HG03558 (cell line): ENCODE measurements around the gene RAB1B.
"Not testable (repeated sequence)": the region's sequence is repeated elsewhere in the genome, so short reads cannot be mapped to it uniquely, and the experiment has no call there.

Source experiments
- ATAC-seq: cut with Tn5 transposase; IDR thresholded peaks from one replicate; pipeline ENCODE4 v1.9.1; 2021; ENCODE audit warnings: moderate number of reproducible peaks; ENCODE audit not compliant: unreplicated experiment; ENCODE audit errors: extremely low read depth

RAB1B gene

DNA sequence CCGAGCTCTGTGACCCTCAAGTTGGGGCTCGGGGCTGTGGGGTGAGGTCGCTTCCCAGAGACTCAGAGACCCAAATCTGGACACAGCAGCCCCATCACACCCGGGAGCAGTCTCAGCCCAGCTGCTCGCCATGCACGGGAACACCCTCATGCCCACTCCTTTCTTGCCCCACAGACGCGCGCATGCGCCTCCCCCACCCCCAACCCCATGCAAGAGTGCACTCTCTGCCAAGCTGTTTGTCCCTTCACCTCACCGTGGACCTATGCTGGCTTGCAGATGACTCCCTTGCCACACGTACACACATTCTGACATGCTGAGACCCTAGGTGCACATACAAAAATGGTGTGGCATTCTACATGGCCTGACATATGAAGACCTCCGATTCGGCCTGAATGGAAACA, 48.9 kb downstream of the RAB1B start:
- ATAC-seq, result no peak

- no peak for ATAC-seq
Measured at GRCh38 chr11:66317723-66318599, 49.5 kb downstream of the RAB1B start.

DNA sequence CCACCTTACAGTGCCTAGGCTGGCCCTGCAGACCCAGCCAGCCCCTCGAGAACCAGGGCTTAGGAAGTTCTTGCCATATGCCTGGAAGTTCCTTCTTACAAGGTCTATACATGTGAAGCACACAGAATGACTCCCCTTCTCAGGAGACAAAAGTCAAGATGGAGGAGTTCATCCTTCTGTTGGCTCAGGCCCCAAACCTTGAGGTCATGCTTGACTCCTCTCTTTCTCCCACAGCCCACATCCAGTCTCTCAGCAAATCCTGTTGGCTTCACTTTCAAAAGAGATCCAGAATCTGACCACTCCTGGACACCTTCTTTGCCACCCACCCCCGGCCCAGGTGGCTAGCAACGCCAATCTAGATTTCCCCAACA, 50.1 kb downstream of the RAB1B start:
- no peak for ATAC-seq

DNA sequence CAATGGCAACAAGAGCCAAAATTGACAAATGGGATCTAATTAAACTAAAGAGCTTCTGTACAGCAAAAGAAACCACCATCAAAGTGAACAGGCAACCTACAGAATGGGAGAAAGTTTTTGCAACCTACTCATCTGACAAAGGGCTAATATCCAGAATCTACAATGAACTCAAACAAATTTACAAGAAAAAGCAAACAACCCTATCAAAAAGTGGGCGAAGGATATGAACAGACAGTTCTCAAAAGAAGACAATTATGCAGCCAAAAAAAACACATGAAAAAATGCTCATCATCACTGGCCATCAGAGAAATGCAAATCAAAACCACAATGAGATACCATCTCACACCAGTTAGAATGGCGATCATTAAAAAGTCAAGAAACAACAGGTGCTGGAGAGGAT, 51.9 kb downstream of the RAB1B start:
- ATAC-seq, result not testable (repeated sequence)

DNA sequence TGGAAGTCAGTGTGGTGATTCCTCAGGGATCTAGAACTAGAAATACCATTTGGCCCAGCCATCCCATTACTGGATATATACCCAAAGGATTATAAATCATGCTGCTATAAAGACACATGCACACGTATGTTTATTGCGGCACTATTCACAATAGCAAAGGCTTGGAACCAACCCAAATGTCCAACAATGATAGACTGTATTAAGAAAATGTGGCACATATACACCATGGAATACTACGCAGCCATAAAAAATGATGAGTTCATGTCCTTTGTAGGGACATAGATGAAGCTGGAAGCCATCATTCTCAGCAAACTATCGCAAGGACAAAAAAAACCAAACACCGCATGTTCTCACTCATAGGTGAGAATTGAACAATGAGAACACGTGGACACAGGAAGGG, 52.3 kb downstream of the RAB1B start:
- not testable (repeated sequence) for ATAC-seq

DNA sequence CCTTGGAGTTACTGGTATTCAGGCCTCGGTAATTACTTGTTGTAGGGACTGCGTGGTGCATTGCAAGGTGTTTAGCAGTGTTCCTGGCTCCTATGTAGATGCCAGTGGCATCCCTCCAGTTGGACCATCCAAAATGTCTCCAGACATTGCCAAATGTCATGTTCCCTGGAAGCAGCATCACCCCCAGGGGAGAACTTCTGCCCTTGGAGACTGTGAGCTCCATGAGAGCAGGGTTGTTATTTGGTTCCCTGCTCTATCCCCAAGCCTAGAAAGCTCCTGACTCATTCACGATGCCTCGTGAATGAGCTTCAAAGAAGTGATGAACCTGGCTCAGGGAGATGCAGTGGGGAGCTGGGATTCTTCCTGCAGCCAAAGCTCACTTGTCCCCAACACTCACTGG, 53.2 kb downstream of the RAB1B start:
- no peak for ATAC-seq

DNA sequence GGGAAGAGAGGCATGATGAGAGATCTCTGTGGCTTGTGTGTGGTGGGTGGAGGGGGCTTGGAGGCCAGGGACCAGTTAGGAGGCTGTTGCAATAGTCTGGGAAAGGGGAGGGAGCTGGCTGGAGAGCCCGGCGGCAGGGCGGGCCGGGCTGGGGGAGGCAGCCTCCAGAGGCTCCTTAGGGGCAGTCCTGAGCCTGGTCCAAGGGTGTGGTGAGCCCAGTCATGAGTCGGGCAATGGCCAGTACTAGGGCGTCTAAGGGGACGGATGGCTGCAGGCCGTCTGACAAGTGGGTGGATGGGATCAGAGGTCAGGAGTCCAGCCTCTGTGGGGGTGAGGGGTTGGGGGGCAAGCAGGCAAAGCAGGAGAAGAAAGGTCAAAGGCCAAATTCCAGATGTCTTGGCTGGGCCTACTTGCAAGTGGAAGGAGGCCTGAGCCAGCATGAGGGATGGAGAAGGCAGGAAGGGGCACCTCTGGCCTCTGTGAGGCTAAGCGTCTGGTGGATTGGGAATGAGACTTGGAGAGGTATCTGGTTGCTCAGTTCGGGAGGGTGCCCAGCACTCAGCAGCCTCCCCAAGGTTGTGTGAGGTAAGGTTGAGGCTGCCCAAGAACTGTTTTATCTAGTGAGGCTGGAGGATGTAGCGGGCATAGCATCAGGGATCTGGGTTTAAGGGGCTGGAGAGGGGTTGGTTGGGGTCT, 54.4 kb downstream of the RAB1B start:
- no peak for ATAC-seq

DNA sequence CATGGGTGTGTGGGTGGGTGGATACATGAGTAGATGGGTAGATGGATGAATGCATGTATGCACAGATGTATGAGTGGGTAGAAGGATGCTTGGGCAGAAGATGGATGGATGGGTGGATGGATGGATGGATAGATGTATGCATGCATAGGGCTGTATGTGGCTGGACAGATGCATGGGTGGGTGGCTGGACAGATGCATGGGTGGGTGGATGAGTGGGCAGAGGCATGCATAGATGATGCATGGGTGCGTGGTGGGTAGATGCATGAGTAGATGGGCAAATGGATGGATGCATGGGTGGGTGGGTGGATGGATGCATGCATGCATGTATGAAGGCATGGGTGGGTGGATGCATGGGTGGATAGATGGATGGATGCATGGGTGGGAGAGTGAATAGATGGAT, 55.2 kb downstream of the RAB1B start:
- no peak for ATAC-seq

GRCh38 chr11:66324664-66325063, 56.2 kb downstream of the RAB1B start:
- ATAC-seq, result no peak

DNA sequence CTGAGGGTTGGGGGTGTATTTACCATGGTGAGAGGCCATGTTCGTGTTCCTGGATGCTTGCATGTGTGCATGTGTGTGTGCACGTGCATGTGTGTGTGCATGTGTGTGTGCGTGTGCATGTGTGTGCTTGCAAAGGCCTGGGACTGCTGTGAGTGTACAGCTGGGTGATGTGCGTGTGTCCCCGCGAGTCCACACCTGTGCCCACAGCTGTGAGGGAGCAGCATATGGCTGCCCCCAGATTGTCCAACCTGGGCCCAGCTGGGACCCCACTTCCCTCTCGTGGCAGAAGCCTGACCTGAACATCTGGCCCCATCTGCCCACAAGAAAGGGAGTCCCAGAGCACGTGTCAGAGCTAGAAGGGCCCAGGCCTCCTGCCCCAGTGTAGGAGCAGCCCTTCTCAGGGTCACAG, 56.8 kb downstream of the RAB1B start:
- no peak for ATAC-seq

DNA sequence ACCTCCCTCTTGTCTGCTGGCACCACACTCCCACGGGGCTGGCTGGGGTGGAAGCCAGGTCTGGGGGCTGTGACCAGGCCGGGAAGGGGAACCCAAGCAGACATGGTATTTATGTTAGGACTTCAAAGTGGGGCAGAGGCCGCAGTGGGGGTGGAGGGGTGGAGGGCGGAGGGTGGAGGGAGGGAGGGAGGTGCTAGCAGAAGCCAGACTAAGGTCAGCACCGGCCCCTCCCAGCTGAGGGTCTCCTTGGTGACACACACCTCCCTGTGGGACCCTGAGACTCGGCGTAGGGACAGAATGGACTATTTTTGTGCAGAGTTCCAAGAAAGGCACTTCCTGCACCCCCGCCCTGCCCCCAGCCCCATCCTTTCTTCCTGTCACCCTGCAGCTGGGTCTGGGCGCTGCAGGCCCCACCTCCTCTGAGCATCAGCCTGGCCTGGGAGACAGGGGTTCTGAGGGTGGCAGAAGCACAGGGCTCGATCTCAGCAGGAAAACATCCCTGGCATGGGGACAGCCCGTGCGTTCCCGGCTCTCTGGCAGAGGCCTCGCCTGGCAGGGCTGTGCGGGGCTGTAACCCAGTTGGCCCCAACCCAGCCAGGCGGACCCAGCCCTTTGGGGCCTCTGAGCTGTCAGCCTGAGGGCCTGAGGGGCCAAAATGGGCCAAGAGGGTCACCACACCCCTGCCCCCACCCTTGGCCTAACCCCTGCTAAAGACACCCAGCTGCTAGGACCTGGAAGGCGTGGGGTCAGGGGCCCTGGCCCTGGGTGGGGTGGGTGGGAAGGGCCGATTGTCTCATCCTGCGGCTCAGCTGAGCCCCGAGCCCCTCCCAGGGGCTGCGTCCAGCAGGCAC, 58.0 kb downstream of the RAB1B start:
- ATAC-seq, result no peak
